Keratinocyte (primary cell): Measurements from ENCODE around the gene LIMA1.

Experiments
- CTCF ChIP-seq, 3 experiments: IDR thresholded peaks in 1 of 3; conservative IDR thresholded peaks in 1 of 3; optimal IDR thresholded peaks in 1 of 3; 2 replicates in 2 of 3; 3 replicates in 1 of 3; pipeline versions ENCODE3 to v1.5.1; 2011; ENCODE audit warnings: low read length in 3 of 3, mild to moderate bottlenecking in 3 of 3, moderate library complexity in 2 of 3, control low read depth in 1 of 3, inconsistent platforms in 1 of 3; ENCODE audit not compliant: insufficient read depth in 2 of 3; ENCODE audit errors: extremely low read depth in 1 of 3
- EZH2 ChIP-seq: IDR thresholded peaks from one replicate; pipeline ENCODE4 v1.6.1; 2012; ENCODE audit warnings: inconsistent platforms, mild to moderate bottlenecking, low read length, moderate library complexity

- TF ChIP-seq CTCF (optimal IDR thresholded peaks at IDR 0.05 in 1 of 3, IDR thresholded peaks at IDR 0.05 in 1 of 3, conservative IDR thresholded peaks at IDR 0.05 in 1 of 3; ENCODE audit: extremely low read depth in 1 of 3, insufficient read depth in 2 of 3, low read length in 3 of 3) (no peak), EZH2 (no peak)
Measured at GRCh38 chr12:50297027-50297426, 13.7 kb upstream of the LIMA1 start.
